KOPT-K1 (cell line): Measurements from ENCODE around the gene SNX1.
A peak's percentile ranks its signal among the peaks of the same experiment; 100 is the strongest.
"Not testable (repeated sequence)": the region's sequence is repeated elsewhere in the genome, so short reads cannot be mapped to it uniquely, and the experiment has no call there.

ENCODE experiments used
- H3K27ac ChIP-seq: fragments of 200-600 bp; sonication (generic); 2 replicates; pipeline ENCODE4 v1.5.1; 2016; ENCODE audit warnings: antibody characterized with exemption, mild to moderate bottlenecking, low read depth, low read length; ENCODE audit not compliant: poor library complexity, severe bottlenecking
- H3K36me3 ChIP-seq: fragments of 200-600 bp; sonication (generic); 2 replicates; pipeline ENCODE4 v1.5.1; 2017; ENCODE audit warnings: antibody characterized with exemption, mild to moderate bottlenecking, low read length, moderate library complexity; ENCODE audit not compliant: insufficient read depth
- H3K9me3 ChIP-seq: fragments of 200-600 bp; sonication (generic); 2 replicates; pipeline ENCODE4 v1.5.1; 2017; ENCODE audit warnings: antibody characterized with exemption, low read length, mild to moderate bottlenecking; ENCODE audit not compliant: insufficient read depth, poor library complexity, severe bottlenecking

Gene SNX1, protein sequence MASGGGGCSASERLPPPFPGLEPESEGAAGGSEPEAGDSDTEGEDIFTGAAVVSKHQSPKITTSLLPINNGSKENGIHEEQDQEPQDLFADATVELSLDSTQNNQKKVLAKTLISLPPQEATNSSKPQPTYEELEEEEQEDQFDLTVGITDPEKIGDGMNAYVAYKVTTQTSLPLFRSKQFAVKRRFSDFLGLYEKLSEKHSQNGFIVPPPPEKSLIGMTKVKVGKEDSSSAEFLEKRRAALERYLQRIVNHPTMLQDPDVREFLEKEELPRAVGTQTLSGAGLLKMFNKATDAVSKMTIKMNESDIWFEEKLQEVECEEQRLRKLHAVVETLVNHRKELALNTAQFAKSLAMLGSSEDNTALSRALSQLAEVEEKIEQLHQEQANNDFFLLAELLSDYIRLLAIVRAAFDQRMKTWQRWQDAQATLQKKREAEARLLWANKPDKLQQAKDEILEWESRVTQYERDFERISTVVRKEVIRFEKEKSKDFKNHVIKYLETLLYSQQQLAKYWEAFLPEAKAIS

DNA sequence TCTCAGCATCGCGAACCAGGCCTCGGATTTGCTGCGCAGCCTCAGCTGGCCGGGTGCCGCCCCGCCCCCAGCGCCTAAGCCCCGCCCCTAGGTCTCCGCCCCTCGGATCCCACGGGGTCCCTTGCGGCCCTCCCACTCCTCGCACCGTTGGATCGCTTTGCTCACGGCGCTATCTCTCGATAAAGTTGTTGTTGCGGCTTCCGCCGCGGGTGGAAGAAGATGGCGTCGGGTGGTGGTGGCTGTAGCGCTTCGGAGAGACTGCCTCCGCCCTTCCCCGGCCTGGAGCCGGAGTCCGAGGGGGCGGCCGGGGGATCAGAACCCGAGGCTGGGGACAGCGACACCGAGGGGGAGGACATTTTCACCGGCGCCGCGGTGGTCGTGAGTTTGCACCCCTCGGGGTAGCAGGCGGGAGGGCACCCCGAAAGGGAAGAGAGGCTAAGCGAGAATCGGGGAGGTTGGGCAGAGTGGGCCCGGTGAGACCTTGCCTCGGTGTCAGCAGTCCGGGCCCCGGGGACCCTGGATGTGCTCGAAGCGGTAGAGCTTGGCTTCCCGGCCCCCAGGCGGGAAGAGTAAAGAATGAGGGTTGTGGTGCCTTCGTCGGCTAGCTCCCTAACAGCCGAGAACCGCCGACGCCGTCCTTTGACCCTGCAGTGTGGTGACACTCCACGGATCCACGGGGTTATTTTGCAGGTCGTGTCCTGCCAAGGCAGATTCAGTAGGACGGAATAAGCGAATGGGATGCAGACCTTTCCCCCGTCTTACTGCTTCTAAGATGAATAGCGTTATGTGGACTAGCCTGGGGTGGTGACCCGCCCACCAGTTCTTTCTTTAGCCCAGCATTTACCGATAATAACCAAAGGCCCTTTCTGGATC is at the start of gene SNX1:
TSS of gene SNX1 (plus strand) at position 188 of the 873 bp plus-strand sequence. CDS start at position 220, 32 bp downstream.
- H3K9me3 ChIP-seq = no peaks in the 10 kb centered on the region
- no peaks in the 10 kb centered on the region for H3K36me3 ChIP-seq
- H3K27ac ChIP-seq = peak within 1 kb of the TSS; percentile 93

DNA sequence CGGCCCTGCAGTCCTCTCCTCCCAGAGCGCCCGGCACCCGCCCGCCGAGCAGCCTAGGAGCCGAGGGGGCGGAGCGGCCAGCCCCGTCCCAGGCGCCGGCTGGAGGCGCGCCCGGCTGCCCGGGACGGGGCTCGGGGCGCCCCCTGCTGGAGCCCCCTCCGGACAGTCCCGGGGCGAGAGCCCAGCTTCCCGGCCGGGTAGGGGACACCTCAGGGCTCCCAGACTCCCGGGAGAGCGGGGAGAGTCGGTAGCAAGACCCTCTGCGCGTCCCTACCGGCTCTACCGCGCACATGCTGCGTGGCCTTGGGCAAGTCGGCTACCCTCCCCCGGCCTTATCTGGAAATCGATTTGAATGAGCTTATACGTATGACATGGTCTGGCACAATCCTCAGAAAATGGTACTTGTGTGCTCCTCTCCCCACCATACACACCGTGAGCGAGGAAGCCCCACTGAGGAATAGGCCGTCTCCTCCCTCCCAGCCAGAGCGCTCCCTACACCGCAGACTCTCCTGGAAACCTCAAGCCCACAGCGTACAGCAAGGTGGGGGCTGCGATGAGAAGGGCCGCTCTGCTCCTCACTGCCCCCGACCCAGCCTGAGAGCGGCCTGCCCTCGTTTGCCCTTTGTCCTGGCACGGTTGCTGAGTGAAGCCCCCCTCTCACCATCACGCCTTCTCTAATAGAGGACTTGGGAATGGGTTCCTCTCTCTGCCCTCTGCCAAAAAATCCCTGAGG is 49.2 kb upstream of the SNX1 start, which contains the start of gene DAPK2:
TSS of gene DAPK2 (minus strand) at position 65 of the 733 bp plus-strand sequence. CDS start 6,224 bp downstream, outside the sequence.
- Histone ChIP-seq H3K27ac (no peak within 1 kb of the TSS), H3K9me3 (no peaks in the 10 kb centered on the region), H3K36me3 (no peaks in the 10 kb centered on the region)

DNA sequence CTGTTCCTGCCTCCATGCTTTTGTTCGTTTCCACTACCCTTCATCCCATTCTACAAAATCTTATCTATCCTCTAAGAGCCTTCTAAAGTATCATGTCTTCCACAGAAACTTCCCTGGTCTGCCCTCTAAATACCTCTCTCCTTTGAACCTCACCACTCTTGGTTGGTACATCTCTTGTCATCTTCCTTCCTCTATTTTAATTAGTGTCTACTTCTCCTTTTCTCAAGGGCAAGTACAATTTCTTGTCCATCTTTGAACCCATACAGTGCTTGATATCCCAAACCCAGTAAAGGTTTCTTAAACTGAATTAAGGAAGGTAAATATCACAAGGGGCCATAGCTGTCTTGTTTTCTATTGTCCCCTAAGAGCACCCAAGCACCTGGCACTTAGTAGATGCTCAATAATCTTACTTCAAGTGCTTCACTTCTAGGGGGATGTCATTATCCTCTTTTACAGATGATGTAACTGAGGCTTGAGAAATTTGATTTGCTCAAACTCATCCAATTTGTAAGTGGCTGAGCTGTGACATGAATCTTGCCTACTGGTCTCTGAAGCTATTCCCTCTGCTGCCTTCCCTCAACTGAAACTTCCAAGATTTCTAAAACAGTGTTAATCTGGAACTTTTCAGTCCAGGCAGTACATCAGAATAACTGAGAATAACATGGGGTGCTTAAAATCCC is 46.9 kb upstream of the SNX1 start:
- no peaks in the 10 kb centered on the region for H3K36me3 ChIP-seq
- H3K27ac ChIP-seq = no peak overlapping the region
- no peaks in the 10 kb centered on the region for H3K9me3 ChIP-seq

DNA sequence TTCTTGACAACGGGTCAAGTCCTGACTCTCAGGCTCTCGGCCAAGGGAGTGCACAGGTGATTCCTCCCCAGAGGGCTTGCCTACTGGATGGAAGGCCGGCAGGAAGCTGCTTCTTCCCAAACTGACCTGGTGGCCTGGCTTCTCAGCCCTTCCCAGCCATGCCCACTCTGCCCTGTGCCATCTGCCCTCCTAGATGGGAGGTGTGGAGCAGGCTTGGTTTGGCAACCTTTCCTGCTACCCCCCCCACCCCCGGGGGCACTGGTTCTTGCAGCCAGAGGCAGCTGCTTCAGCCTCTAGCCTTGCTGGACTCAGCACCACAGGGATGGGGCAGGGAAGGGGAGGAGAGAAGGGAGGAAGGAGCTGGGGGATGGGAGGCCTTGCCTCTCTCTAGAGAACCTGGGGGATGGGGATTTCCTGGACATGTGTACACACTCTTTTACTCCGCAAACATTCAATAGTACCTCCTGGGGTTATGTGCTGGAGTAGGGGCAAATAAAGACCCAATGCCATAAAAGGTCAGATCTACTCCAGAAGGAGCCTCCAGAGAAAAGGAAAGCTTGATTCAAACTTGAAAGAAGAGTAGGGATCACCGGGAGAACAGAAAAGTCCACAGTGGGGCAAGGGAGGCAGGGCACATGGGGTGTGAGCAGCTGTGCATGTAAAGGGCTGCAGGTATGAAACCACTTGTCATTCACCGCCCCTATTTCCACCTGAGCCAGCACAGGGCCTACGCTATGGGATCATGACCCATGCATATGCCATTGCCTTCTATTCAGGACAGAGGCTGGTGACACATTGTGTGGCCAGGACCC is 45.3 kb upstream of the SNX1 start:
- Histone ChIP-seq H3K36me3 (no peaks in the 10 kb centered on the region), H3K27ac (no peak overlapping the region), H3K9me3 (no peaks in the 10 kb centered on the region)

DNA sequence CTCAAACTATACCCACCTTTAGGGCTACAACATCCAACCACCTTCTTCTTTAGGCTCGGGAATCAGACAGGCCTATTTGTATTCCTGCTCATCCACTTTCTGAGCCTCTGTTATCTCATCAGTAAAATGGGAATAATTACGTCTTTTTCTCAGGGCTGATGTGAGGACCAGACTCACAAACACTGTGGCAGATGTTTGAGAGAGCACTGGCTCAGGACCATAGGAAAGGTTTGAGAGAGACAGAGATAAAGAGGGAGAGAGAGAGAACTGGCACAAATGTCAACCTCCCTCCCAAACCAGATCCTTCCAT is 44.7 kb upstream of the SNX1 start:
- no peaks in the 10 kb centered on the region for H3K36me3 ChIP-seq
- H3K9me3 ChIP-seq = no peaks in the 10 kb centered on the region
- no peak overlapping the region for H3K27ac ChIP-seq

DNA sequence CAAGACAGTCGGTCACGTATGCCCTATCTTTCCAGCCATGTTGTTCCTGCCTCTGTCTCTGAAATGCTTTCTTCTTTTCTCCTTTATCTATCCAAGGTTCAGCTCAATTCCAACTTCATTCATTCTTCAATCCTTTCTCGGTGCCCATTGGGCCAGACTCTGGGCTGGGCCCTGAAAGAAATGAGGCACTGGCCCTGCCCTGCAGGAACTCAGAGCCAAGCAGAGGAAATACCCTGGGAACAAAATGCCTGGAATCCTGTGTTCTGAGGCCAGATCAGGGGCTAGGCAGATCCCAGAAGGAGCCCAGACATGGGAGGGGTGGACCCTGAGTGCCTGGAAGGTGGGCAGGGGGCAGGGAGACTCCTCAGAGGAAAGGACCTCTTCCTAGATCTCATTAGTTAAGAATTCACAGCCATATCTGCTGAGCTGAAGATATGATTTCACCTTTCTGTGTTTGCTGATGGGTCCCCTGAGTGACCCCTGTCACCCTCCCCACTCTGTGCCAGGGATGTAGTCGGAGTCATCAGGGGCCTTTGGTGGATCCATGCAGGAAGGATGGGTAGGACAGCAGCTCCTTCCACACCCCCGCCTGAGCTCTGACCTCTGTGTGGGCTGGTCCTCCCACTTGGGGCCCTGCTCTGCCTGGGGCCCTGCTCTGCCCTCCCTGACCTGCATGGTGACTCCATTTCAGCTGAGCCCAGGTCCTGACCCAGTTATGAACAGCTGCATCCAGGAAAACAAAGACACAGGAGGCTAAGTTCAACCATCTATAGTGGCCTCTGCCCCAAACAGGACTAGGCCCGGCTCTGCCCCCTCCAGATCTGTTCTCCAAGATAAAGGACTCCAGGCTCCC is 44.1 kb upstream of the SNX1 start:
- H3K36me3 ChIP-seq = no peaks in the 10 kb centered on the region
- H3K9me3 ChIP-seq = no peaks in the 10 kb centered on the region
- no peak overlapping the region for H3K27ac ChIP-seq

DNA sequence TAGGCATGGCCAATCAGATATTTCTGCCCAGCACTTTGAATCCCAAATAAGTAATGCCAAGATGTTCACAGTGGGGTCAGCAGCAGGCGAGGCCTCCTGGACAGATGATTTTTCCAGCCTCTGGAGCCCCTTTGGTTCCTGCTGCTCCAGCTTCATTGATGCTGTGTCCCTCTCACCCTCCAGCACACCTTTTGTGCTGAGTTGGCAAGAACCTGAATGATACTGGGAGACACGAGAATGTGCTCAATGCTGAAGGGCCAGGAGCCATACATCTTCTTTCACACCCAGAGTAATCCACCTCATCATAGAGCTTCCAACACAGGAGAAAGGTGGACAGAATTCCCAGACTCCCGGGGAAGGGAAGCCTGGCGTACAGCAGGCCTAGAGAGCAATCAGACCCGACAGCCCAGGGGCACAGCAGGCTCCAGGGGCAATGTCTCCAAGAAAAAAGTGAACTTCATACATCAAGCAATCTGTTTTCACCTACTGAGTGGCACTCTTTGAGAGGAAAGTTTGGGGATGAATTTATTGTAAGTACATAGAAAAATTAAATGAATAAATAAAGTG is 42.8 kb upstream of the SNX1 start:
- Histone ChIP-seq H3K9me3 (no peaks in the 10 kb centered on the region), H3K36me3 (no peaks in the 10 kb centered on the region)

DNA sequence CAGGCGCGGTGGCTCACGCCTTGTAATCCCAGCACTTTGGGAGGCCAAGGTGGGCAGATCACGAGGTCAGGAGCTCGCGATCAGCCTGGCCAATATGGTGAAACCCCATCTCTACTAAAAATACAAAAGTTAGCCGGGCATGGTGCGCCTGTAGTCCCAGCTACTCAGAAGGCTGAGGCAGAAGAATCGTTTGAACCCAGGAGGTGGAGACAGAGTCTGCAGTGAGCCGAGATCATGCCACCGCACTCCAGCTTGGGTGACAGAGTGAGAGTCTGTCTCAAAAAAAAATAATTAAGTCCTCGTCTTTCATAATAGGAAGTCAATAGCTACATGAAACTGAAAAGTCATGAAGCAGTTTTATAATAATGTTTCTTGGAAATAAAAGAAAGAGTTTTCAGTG is 42.1 kb upstream of the SNX1 start:
- not testable (repeated sequence) for H3K9me3 ChIP-seq, H3K36me3 ChIP-seq, H3K27ac ChIP-seq

More for the DNA sequence above, 42.8 kb upstream of the SNX1 start:
- H3K27ac ChIP-seq = no peak overlapping the region

DNA sequence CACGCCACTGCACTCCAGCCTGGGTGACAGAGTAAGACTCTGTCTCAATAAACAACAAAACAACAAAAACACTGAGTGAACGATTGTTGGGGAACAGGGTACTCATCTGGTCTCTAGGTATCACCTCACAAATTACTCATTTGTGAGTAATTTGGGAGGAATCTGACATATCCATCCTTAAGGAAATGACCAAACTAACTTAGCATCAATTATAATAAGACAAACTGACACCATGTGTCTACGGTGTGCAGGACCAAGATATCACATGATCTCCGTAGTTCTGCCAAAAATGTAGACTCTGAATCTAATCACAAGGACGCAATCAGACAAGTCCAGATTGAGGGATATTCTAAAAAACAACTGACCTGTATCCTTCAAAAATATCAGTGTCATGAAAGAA is 37.5 kb upstream of the SNX1 start:
- H3K27ac ChIP-seq = no peak overlapping the region
- no peaks in the 10 kb centered on the region for H3K36me3 ChIP-seq
- no peaks in the 10 kb centered on the region for H3K9me3 ChIP-seq

DNA sequence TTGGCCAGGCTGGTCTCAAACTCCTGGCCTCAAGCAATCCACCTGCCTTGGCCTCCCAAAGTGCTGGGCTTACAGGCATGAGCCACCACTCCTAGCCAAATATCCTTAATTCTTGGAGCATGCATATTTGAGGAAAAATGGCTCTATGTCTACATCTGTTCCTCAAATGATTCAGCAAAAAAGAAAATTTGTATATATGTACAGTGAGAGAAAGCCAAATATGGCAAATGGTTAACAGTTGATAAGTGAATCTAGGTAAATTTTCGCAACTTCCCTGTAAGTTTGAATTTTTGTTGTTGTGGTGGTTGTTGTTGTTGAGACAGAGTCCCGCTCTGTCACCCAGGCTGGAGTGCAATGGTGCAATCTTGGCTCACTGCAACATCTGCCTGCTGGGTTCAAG is 36.7 kb upstream of the SNX1 start:
- H3K36me3 ChIP-seq, H3K9me3 ChIP-seq, H3K27ac ChIP-seq: not testable (repeated sequence)

DNA sequence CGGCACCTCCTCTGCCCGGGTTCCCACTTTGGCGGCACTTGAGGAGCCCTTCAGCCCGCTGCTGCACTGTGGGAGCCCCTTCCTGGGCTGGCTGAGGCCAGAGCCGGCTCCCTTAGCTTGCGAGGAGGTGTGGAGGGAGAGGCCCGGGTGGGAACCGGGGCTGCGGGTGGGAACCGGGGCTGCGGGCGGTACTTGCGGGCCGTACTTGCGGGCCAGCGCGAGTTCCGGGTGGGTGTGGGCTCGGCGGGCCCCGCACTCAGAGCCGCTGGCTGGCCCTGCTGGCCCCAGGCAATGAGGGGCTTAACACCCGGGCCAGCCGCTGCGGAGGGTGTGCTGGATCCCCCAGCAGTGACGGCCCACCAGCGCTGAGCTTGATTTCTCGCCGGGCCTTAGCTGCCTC is 35.1 kb upstream of the SNX1 start:
- Histone ChIP-seq H3K36me3 (no peaks in the 10 kb centered on the region), H3K9me3 (no peaks in the 10 kb centered on the region), H3K27ac (no peak overlapping the region)

DNA sequence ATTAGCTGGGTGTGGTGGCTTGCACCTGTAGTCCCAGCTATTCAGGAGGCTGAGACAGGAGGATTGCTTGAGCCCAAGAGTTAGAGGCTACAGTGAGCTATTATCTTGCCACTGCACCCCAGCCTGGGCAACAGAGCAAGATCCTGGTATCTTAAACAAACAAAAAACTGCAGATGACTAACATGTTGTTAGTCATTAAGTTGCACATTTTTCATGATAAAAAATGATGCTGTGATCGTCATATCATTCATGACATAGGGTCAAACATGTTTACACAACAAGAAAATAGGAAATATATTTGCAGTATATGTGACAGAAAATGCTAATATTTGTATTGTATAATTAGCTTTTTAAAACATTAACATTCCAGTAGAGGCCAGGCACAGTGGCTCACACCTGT is 29.3 kb upstream of the SNX1 start:
- Histone ChIP-seq H3K27ac (no peak overlapping the region), H3K36me3 (peaks cover 4% of the 10 kb centered on the region; the same call in 1 of the 2 replicates), H3K9me3 (no peaks in the 10 kb centered on the region)

DNA sequence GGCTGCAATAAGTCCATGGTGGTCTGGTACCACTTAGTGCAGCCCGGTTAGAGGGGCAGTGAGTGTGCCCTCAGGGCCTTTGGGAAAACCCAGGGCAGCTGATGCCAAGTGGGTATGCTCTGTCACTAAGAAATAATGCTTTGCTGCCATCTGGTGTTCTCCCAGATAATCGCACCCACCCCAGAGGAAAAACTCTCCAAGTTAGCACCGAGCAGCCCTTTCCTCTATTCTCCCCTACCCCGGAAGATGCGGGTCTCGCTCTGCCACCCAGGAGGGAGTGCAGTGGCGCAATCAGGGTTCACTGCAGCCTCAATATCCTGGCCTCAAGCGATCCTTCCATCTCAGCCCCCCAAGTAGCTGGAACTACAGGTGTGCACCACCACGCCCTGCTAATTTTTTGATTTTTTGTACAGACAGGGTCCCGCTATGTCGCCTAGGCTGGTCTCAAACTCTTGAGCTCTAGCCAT is 28.2 kb upstream of the SNX1 start:
- peaks cover 15% of the 10 kb centered on the region for H3K36me3 ChIP-seq
- H3K9me3 ChIP-seq = no peaks in the 10 kb centered on the region
- H3K27ac ChIP-seq = no peak overlapping the region
